GM21367 (cell line): ENCODE data around the gene RGS7.
"Not testable (repeated sequence)": the region's sequence is repeated elsewhere in the genome, so short reads cannot be mapped to it uniquely, and the experiment has no call there.

Source experiments
- ATAC-seq: cut with Tn5 transposase; IDR thresholded peaks from one replicate; pipeline ENCODE4 v1.9.1; 2021; ENCODE audit not compliant: unreplicated experiment

RGS7 gene

GRCh38 chr1:241332037-241332409 is 25.0 kb downstream of the RGS7 start:
- ATAC-seq = no peak

GRCh38 chr1:241331328-241332036 is 25.5 kb downstream of the RGS7 start:
- no peak for ATAC-seq

DNA sequence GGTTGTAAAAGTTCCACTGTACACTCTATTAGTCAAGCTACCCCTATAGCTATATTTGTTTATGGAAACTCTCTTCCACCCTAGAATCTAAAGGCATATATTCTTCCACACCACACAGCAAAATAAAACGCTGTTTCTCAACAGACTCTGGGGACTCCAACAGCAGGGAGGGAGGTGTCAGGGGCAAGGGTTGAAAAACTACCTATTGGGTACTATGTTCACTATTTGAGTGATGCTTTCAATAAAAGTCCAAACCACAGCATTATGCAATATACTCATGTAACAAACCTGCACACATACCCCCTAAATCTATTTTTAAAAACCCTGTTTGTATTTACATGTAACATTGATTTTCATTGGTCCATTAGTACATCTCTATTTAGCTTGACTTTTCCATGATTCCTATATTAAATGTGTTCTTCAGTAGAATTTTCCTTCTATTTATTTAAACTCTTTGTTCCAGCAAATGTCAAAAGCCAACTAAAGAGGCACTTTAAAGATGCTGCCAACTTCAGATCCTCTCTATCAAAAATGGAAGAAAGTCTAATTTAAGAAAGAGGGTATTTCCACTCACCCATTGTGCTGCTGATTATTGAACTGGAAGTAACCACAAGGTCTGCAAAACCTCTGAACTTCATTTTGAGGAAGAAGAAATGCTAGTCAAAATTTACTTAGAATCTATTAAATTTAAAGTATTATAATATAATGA is 26.2 kb downstream of the RGS7 start:
- ATAC-seq = no peak

GRCh38 chr1:241325456-241325855 is 31.5 kb downstream of the RGS7 start:
- no peak for ATAC-seq

- ATAC-seq = no peak
These were observed 33.4 kb downstream of the RGS7 start for GRCh38 chr1:241323514-241324195.

GRCh38 chr1:241317676-241318075 is 39.3 kb downstream of the RGS7 start:
- no peak for ATAC-seq

DNA sequence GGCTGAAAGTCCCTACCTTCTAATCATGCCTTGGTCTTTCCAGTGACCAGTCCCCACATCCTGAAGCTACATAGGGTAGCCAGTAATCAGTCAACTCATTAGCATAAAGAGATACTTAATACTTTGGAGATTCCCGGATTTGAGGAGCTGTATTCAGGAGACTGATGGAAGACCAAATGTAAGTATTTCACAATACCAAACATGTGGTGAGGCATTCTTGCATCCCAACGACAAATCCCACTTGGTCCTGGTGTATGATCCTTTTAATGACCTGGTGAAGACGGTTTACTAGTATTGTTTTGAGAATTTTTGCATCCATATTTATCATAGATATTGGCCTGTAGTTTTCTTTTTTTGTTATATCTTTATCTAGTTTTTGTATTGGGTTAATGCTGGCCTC is 40.6 kb downstream of the RGS7 start:
- ATAC-seq = no peak

GRCh38 chr1:241311056-241311746 is 45.8 kb downstream of the RGS7 start:
- ATAC-seq = no peak

DNA sequence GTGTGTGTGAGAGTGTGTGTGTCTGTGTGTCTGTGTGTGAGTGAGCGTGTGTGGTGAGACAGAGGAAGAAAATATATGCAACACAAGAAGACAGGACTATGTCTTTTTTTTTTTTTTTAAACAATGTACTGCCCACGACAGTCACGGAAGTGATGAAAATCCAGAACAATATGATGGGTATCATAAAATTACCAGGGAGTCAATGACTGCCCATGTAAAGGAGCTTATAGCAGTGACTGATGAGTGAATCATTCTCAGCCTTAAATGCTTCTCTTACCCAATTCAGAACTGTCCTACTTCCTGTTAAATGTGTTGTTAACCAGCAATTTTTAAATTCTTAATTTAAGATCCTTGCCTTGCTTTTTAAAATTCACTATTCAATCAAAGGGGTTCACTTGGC is 46.6 kb downstream of the RGS7 start:
- ATAC-seq = no peak

GRCh38 chr1:241309651-241310050 is 47.4 kb downstream of the RGS7 start:
- ATAC-seq = no peak

DNA sequence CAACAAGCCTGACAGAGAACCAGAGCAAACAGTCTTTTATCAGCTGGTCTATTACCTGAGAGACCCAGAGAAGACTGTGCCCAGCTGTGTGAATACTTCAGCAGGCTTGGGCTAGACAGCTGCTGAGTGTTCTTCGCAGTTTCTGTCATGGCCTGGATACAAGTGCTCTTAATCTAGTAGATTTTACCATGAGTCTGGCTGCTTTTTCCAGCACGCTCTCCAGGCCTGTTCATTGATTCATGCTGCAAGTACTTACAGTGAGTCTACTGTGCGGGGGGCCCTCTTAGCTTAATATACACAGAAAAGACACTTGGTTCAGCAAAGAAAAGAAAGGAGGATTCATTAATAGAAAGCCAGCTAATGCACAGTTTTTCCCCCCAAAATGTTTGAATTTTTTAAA is 48.5 kb downstream of the RGS7 start:
- no peak for ATAC-seq

DNA sequence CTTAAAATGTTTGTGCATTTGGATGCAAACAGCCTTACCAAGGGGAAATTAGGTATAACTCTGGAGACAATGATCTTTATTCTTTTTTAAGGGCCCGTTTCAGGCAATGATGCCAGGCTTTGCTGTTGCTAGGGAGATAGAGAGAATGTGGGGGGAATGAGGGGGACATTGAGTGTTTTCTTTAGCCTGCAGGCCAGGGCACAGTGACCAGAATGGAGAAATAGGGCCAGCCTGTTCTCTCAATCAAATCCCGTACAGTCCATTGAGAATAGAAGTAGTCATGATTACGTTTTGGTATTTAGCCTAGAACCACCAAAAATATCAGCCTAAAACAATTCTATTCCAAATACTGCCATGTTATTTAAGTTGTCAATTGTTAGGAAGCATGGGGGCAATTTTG is 49.0 kb downstream of the RGS7 start:
- ATAC-seq = no peak

DNA sequence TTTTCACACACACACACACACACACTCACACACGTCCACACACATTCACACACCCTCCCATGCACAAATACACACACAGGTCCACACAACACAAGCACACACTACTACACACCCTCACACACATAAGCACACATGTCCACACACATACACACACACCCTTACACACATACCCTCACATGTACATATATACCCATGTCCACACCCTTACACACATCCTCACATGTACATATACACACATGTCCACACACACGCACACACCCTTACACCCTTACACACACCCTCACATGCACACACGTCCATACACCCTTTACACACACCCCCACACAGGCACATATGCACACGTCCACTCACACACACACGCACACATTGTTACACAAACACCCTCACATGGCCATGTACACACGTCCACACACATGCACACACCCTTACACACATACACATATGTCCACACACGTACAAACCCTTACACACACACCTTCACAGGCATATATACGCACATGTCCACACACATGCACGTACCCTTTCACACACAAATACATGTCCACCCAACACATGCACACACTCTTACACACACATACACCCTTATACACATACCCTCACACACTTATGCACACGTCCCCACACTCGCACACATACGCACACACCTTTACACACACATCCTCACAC is 50.7 kb downstream of the RGS7 start:
- ATAC-seq = no peak

DNA sequence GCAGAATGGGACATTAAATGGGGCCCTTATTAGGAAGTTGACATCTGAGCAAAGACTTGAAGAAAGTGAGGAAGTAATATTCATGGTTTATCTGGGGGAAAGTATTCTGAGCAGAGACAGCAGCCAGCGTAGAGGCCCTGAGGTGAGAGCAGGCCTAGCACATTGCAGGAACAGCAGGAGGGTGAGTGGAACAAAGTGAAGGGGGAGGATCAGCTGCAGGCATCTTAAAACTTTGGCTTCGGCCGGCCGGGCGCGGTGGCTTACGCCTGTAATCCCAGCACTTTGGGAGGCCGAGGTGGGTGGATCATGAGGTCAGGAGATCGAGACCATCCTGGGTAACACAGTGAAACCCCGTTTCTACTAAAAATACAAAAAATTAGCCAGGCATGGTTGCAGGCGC is 55.0 kb downstream of the RGS7 start:
- ATAC-seq = not testable (repeated sequence)

DNA sequence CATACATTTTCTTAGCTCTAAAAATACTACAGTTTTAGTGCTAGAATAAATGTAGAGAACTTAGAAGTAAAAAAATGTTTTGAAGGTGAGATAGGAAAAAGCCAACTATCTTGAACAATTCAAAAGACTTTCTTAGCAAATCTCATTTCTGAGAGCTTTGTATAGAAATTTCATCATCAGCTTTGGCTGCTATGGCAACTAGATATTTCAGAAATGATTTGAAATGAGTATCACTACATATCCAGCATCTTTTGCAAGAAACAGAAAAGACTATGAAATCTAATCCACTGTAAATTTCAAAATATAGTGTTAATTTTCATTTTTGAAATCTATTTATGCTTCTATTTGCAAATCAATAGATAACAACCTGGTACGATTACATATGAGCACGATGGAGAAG is 57.7 kb downstream of the RGS7 start:
- ATAC-seq = no peak

- ATAC-seq = no peak
These were observed 64.0 kb downstream of the RGS7 start for GRCh38 chr1:241292973-241293372.

DNA sequence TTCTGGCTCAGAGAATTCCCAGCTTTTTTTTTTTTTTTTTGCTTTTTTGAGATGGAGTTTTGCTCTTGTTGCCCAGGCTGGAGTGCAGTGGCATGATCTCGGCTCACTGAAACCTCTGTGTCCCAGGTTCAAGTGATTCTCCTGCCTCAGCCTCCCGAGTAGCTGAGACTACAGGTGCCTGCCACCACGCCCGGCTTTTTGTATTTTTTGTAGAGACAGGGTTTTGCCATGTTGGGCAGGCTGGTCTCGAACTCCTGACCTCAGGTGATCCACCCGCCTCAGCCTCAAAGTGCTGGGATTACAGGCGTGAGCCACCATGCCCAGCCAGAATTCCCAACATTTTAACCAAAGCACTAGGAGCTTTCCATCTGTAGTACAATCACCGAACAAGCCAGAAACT is 65.5 kb downstream of the RGS7 start:
- not testable (repeated sequence) for ATAC-seq

- no peak for ATAC-seq
These were observed 70.5 kb downstream of the RGS7 start for GRCh38 chr1:241286486-241286885.

DNA sequence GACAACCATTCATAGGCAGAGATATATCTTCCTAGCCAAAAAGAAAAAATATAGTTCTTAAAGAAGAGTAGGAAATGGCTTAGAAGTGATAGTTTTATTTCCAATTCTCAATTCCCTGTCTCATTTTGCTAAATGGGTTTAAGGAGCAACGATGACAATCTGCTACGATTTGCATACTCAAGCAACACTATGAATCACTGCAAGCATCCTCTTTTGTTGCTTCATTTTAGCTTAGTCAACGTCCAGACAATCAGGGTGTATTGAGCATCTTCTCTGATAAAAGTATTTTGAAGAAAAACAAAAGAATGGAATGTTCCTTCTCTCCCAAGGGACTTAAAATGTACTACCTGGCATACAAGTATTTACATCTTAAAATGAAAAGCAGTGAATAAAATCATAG is 80.6 kb downstream of the RGS7 start:
- no peak for ATAC-seq

GRCh38 chr1:241275981-241276380 is 81.0 kb downstream of the RGS7 start:
- ATAC-seq = no peak

DNA sequence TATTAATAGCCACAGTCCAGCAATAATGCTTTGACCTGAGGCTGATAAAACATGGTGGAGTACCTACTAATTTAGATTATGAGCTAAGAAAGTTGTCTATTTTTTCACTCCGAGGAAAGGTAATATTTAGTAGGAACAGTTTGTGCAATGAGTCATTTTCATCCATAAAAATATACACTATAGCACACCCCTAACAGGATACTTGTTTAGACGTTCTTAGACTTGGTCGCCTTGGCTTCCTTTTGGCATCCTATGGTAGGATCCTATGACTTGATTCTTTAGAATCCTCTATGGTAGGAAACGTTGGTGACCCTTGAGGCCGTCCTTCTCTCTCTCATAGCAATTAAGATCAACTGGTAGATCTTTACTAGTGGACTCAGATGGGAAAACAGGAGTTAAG is 81.8 kb downstream of the RGS7 start:
- ATAC-seq = no peak
